ENCODE results near the gene CD7.

The CD7 gene

GRCh38 chr17:82311971-82312370 lies 5.4 kb downstream of the CD7 start:
- TF ChIP-seq CREB1 (IDR thresholded peaks at IDR 0.05; ENCODE audit: low read depth) (no peak), YY1 (IDR thresholded peaks at IDR 0.05; ENCODE audit: low read depth) (no peak), REST (IDR thresholded peaks at IDR 0.05; ENCODE audit: low read depth) (no peak), CEBPB (IDR thresholded peaks at IDR 0.05) (no peak)

GRCh38 chr17:82310877-82311276 lies 6.5 kb downstream of the CD7 start:
- no peak for TF ChIP-seq NFIC (IDR thresholded peaks at IDR 0.05)
- TF ChIP-seq EGR1 (IDR thresholded peaks at IDR 0.05) = no peak
- no peak for TF ChIP-seq EP300 (IDR thresholded peaks at IDR 0.05; ENCODE audit: borderline replicate concordance)
- no peak for TF ChIP-seq USF1 (IDR thresholded peaks at IDR 0.05)
- TF ChIP-seq TAF1 (IDR thresholded peaks at IDR 0.05; ENCODE audit: low read depth) = no peak
- no peak for TF ChIP-seq REST (IDR thresholded peaks at IDR 0.05; ENCODE audit: low read depth)
- no peak for TF ChIP-seq CEBPB (IDR thresholded peaks at IDR 0.05)
- TF ChIP-seq YY1 (IDR thresholded peaks at IDR 0.05; ENCODE audit: low read depth) = no peak
- TF ChIP-seq TCF12 (IDR thresholded peaks at IDR 0.05; ENCODE audit: low read depth) = no peak
- no peak for TF ChIP-seq RAD21 (IDR thresholded peaks at IDR 0.05; ENCODE audit: low read depth)
- no peak for TF ChIP-seq ZBTB7A (IDR thresholded peaks at IDR 0.05; ENCODE audit: low read depth)
- TF ChIP-seq CREB1 (IDR thresholded peaks at IDR 0.05; ENCODE audit: low read depth) = no peak
- TF ChIP-seq FOXM1 (IDR thresholded peaks at IDR 0.05; ENCODE audit: borderline replicate concordance, low read depth) = no peak
- no peak for TF ChIP-seq MAX (IDR thresholded peaks at IDR 0.05)
- no peak for TF ChIP-seq TEAD4 (IDR thresholded peaks at IDR 0.05)

- TF ChIP-seq ZBTB7A (IDR thresholded peaks at IDR 0.05; ENCODE audit: low read depth) = no peak
- TF ChIP-seq NFIC (IDR thresholded peaks at IDR 0.05) = no peak
- no peak for TF ChIP-seq USF1 (IDR thresholded peaks at IDR 0.05)
- TF ChIP-seq MAX (IDR thresholded peaks at IDR 0.05) = no peak
- TF ChIP-seq TAF1 (IDR thresholded peaks at IDR 0.05; ENCODE audit: low read depth) = no peak
- TF ChIP-seq TEAD4 (IDR thresholded peaks at IDR 0.05) = no peak
- TF ChIP-seq YY1 (IDR thresholded peaks at IDR 0.05; ENCODE audit: low read depth) = no peak
Measured at GRCh38 chr17:82309656-82310570, 7.5 kb downstream of the CD7 start.

- TF ChIP-seq EGR1 (IDR thresholded peaks at IDR 0.05) = no peak
Measured at GRCh38 chr17:82305727-82306300, 11.6 kb downstream of the CD7 start.

- TF ChIP-seq NFIC (IDR thresholded peaks at IDR 0.05) (no peak), FOXM1 (IDR thresholded peaks at IDR 0.05; ENCODE audit: borderline replicate concordance, low read depth) (no peak), ZBTB7A (IDR thresholded peaks at IDR 0.05; ENCODE audit: low read depth) (no peak), CEBPB (IDR thresholded peaks at IDR 0.05) (no peak), TEAD4 (IDR thresholded peaks at IDR 0.05) (no peak), YY1 (IDR thresholded peaks at IDR 0.05; ENCODE audit: low read depth) (no peak), USF1 (IDR thresholded peaks at IDR 0.05) (no peak), CREB1 (IDR thresholded peaks at IDR 0.05; ENCODE audit: low read depth) (no peak)
Measured at GRCh38 chr17:82304826-82305726, 12.3 kb downstream of the CD7 start.

Data from Ishikawa (cell line).